Osteocyte (in vitro differentiated cells): Measurements from ENCODE around the gene ARL15. TPM values are rescaled to one million over a fixed set of nuclear protein-coding genes. Genes with fewer than 3 reads are reported as not detected.

Source experiments
- DNase-seq: peaks from one replicate; pipeline ENCODE4 v3.0.0; 2021; ENCODE audit warnings: mixed read lengths; ENCODE audit not compliant: unreplicated experiment; ENCODE audit errors: extremely low spot score
- H3K27ac Mint-ChIP-seq: one replicate; pipeline ENCODE4 v1.8.0; 2021; ENCODE audit warnings: mild to moderate bottlenecking, mixed read lengths; ENCODE audit not compliant: unreplicated experiment
- H3K27me3 Mint-ChIP-seq: one replicate; pipeline ENCODE4 v1.8.0; 2021; ENCODE audit warnings: mixed read lengths; ENCODE audit not compliant: unreplicated experiment
- H3K36me3 Mint-ChIP-seq: one replicate; pipeline ENCODE4 v1.8.0; 2021; ENCODE audit warnings: mixed read lengths; ENCODE audit not compliant: unreplicated experiment
- H3K4me1 Mint-ChIP-seq: one replicate; pipeline ENCODE4 v1.8.0; 2021; ENCODE audit warnings: mixed read lengths; ENCODE audit not compliant: unreplicated experiment
- H3K4me3 Mint-ChIP-seq: one replicate; pipeline ENCODE4 v1.8.0; 2021; ENCODE audit warnings: mild to moderate bottlenecking, moderate library complexity, mixed read lengths; ENCODE audit not compliant: unreplicated experiment
- H3K9me3 Mint-ChIP-seq: one replicate; pipeline ENCODE4 v1.8.0; 2021; ENCODE audit warnings: mixed read lengths; ENCODE audit not compliant: unreplicated experiment
- CTCF ChIP-seq: fragments of 200-600 bp; sonication (generic); IDR thresholded peaks from 2 replicates; pipeline ENCODE4 v1.5.0; 2021; ENCODE audit warnings: antibody characterized with exemption, mild to moderate bottlenecking, moderate library complexity
- total RNA-seq: library from RNA; stranded (reverse); gene quantifications from 2 replicates; pipeline ENCODE4 v1.2.1, GENCODE V29; 2021

Gene ARL15
- total RNA-seq, 1 donor from 2014 or later, result 16.6 TPM

- Mint-ChIP-seq H3K4me1 (no peaks in the 10 kb centered on the region), H3K27ac (no peak overlapping the region), H3K4me3 (no peak overlapping the region), H3K36me3 (no peaks in the 10 kb centered on the region), H3K27me3 (no peaks in the 10 kb centered on the region), H3K9me3 (no peaks in the 10 kb centered on the region)
- DNase-seq, result no peak
- no peak for TF ChIP-seq CTCF
Measured at GRCh38 chr5:54195701-54196100, 114.7 kb downstream of the ARL15 start.

- DNase-seq, result no peak
- no peak for TF ChIP-seq CTCF
- Mint-ChIP-seq H3K4me1 (no peaks in the 10 kb centered on the region), H3K36me3 (no peaks in the 10 kb centered on the region), H3K9me3 (no peaks in the 10 kb centered on the region), H3K27me3 (no peaks in the 10 kb centered on the region), H3K27ac (no peak overlapping the region), H3K4me3 (no peak overlapping the region)
Measured at GRCh38 chr5:54194318-54194717, 116.1 kb downstream of the ARL15 start.

- Mint-ChIP-seq H3K9me3 (no peaks in the 10 kb centered on the region), H3K36me3 (no peaks in the 10 kb centered on the region), H3K4me1 (peaks cover 3% of the 10 kb centered on the region), H3K27me3 (no peaks in the 10 kb centered on the region), H3K27ac (no peak overlapping the region), H3K4me3 (no peak overlapping the region)
- TF ChIP-seq CTCF, result no peak
- DNase-seq, result no peak
Measured at GRCh38 chr5:54187694-54188093, 122.7 kb downstream of the ARL15 start.

DNA sequence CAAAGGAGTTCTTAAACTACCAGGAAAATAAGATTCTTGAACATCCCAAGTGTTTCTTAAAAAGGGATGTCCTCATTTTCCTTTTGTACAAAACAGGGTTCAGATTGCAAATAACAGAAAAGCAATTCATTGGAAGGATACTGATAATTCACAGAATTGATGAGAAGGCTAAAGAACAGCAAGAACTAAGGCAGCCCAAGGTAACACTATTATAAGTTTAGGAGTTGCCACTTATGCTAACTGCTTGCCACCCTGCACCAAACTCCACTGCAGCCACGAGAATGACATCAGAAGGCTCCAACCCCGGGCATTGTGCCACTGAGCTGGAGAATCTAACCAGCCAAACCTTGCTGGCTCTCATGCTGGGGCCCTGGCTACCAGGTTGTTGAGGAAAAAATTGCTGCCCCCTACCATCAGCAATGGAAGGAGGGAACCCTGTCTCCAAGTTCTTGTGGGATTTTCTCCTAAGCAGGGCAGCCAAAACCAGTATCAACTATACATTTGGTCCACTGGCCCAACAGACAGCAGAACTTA, 123.4 kb downstream of the ARL15 start:
- H3K27me3 Mint-ChIP-seq, result no peaks in the 10 kb centered on the region
- no peak overlapping the region for H3K4me3 Mint-ChIP-seq
- no peak overlapping the region for H3K27ac Mint-ChIP-seq
- H3K36me3 Mint-ChIP-seq, result no peaks in the 10 kb centered on the region
- no peak for TF ChIP-seq CTCF
- H3K4me1 Mint-ChIP-seq, result peaks cover 3% of the 10 kb centered on the region
- no peaks in the 10 kb centered on the region for H3K9me3 Mint-ChIP-seq
- DNase-seq, result no peak

DNA sequence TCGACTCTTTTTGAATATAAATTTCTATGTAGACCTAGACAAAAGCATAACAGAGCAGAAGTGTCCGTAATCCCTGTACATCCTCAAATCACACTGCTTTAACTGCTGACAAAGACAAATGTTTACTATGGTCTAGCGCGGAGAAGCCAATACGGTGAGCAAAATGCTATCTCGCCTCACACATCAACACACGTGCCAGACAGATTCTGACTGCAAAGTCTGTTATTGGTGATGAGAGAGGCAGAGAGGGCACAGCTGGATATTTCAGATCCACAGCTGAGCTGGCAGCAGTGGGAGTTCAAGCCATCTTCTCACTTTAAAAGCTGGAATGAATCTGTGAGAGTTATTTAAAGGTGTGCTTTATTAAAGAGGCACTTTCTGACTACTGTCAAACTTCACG, 124.3 kb downstream of the ARL15 start:
- no peaks in the 10 kb centered on the region for H3K36me3 Mint-ChIP-seq
- H3K4me3 Mint-ChIP-seq, result no peak overlapping the region
- no peak for DNase-seq
- peaks cover 3% of the 10 kb centered on the region for H3K4me1 Mint-ChIP-seq
- H3K27me3 Mint-ChIP-seq, result no peaks in the 10 kb centered on the region
- no peaks in the 10 kb centered on the region for H3K9me3 Mint-ChIP-seq
- no peak overlapping the region for H3K27ac Mint-ChIP-seq
- no peak for TF ChIP-seq CTCF
